Fibroblast of upper back skin (primary cell): ENCODE measurements around the gene GRIA1.
A peak's percentile ranks its signal among the peaks of the same experiment; 100 is the strongest.

Source experiments
- DNase-seq: peaks from one replicate; pipeline ENCODE4 v3.0.0-alpha.2; 2013

The GRIA1 gene

DNA sequence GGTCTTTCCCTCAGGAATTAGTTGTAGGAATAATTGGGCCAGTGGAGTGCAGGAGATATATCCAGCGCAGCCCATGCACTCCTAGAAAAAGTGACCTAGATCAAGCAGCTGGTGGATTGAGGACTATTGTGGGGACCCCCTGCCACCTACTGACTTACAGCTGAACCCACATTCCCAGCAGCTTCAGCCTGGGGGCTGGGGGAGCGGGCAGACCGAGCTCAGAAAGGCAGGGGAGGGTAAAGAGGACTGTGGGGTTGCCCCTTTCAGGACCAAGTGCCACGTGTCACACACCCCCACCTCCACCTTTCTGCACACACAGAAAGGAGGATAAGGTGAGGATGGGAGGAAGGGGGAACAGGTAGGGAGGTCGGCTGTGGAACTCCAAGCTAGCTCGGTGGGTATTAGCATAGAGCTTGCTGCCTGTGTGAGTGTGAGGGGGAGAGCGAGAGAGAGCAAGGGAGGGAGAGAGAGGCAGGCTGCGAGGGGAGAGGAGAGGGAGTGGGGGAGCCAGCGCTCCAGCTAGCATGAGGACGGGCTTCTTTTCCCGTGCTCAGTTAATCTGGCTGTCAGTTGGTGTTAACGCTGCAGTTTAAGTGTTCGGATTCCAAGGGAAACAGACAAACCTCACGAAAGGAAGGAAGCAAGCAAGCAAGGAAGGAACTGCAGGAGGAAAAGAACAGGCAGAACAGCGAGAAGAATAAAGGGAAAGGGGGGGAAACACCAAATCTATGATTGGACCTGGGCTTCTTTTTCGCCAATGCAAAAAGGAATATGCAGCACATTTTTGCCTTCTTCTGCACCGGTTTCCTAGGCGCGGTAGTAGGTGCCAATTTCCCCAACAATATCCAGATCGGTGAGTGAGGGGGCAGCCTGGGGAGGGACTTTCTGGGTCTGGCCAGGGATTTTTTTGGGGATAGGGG is at the start of gene GRIA1:
Gene GRIA1 (plus strand): TSS at position 553 of the 920 bp plus-strand sequence.
- peak; percentile 51 for DNase-seq

DNA sequence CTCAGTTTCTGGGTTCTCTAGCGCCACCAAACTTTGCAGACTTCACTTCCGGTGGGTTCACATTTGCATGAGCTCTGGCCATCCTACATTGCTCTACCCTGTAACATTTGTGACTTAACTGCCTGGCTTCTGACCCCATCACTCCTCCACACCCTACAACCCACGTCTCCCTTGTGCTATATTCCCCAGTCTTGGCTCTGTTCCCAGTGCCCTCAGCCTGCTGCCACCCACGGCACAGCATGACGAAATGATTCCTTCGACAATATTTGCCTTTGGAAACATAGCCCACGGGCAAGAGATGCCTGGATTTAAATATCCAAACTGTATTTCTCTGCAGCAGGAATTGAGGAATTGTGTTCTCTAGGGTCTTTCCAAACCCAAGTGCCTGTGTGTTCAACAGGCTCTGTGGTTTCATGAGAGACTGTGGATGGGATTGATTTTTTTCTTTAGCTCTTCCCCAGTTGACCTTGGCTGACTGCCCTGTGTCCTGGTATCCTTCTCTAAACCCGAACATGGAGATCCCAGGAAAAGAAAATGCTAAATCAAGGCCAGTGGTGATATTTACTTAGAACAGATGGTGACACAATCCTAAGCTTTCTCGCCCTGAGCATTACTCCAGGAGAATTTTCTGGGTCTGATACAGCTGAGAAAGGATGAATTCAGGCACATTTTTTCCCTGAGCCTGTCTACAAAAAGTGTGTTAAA is 44.4 kb upstream of the GRIA1 start:
- DNase-seq = peak; percentile 51

DNA sequence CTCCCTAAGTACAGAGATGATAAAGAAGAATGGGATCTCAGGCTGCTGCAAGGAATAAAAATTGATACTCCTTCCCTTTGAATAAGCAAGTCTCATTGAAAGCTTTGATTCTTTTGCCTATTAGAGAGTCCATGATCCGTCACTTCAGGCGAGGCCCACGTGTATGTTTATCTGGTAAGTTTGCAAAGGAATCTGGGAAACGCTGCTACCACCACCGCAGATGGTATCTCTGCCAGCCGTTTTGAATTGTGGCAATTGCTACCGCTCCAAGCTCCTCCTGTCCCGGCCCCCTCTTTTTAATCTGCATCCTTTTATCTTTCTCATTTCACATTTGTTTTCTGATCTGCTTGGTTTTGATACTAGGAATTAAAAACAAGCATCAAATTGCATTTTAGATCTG is 42.9 kb upstream of the GRIA1 start:
- no peak for DNase-seq

DNA sequence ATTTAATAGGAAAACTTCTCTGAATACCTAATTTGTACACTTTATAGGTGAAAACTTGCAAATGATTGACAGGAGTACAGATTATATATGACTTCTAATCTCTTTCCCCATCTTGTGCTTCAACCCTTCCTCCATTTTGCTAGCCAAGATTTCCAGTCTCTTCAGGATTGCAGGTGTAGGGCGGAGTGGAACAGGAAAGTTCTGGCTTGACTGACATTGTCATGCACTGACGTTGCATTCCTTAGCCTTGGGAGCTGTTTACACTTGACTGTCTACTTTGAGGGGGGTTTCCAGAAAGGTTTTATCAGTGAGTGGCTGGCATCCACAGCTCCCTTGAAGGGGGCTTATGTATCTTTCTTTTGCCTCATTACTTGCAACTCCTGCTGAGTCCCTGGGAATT is 34.1 kb upstream of the GRIA1 start:
- no peak for DNase-seq

DNA sequence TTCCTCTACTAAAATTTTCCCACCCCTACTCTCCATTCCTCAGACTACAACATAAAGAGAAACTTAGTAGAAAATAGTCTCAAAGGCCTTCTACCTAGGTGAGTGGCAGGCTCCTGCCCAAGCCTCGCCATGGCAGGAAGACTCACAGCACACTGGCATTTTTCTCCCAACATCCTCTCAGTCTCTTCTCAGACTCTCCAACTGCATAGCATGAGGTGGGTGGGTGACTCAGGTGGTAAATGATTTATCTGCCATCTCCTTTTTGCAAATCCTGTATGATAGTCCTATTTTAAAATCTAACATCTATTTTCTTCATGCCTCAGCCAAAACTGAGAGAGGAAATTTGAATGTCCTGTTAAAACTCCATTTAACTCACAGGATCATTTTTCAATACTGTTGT is 33.5 kb upstream of the GRIA1 start:
- DNase-seq = no peak

DNA sequence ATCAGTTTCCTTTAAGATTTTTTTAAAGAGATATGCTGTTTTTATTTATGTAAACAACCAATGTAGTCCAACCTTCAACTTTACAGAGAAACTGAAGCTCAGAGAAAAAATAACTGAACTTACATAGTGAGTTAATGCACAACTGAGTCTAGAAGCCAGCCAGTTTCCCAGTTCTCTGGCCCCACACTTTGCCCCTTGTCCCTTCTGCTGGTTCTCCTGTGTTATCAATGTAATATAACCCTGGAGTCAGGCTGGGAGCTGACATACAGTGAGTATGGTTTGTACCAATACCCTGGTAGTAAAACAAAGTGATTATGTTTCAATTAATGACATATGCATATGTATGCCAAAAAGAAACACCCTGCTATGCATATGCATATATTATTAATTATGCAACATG is 32.2 kb upstream of the GRIA1 start:
- DNase-seq = no peak

DNA sequence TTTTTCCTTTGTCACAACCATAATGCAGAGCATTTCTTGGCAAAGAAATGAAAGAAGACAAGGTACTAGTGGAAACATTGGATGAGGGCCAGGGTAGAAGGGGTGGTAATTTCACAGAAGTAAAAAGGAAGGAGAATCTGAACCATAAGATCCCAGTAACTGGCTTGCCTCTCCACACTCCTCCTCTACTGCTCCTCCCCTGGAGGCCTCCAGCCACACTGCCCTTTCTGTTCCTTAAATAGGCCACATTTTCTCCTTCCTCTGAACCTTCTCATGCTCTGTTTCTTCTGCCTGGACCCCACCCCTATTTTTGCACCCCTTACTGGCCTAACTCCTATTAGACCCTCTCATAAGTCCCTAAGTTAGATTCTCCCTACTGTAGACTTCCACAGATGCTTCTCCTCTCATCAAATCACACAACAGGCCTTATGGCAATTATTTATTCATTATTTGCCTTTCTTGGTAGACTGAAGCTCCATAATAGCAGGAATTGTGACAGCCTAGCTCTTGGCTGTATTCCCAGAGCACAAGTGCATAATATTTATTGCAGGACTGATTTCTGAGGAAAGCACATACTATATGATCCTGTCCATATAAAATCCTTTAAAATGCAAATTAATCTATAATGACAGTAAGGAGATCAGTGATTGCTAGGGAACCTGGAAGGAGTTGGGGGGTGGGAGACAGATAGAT is 31.3 kb upstream of the GRIA1 start:
- no peak for DNase-seq

DNA sequence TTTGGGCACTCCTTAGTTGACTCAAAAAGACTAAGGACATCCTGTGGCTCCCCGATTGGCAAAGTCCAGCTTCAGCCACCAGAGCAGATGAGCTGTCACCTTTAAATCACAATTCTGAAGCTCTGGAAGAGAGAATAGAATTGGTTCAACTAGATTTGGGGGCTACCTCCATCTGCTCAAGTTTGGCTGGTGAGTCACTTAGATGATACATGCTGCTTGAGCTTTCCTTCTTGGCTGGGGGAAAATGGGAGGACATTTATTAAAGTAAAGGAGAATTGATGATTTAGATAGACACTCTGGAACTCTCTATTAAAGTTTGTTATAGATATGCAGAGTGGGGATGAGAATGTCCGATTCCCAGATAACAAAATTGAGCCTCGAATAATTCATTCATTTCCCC is 30.0 kb upstream of the GRIA1 start:
- peak; percentile 39 for DNase-seq

DNA sequence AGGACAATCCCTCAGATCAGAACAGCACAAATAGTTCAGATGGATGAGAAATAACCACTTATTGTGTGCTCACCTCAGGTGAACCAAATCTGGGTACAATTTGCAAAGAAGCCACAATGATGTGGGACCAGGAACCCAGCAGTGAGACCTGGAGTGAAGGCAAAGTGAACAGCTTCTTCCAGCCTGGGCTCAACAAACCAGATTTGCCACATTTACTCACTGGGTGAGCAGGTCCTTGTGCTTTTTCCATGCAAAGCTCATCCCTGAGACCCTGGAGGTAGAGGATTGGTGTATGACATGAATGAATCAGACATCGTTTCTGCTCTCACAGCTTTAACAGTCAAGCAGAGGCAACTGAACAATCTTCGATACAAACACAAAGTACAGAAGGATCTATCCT is 29.1 kb upstream of the GRIA1 start:
- DNase-seq = no peak

DNA sequence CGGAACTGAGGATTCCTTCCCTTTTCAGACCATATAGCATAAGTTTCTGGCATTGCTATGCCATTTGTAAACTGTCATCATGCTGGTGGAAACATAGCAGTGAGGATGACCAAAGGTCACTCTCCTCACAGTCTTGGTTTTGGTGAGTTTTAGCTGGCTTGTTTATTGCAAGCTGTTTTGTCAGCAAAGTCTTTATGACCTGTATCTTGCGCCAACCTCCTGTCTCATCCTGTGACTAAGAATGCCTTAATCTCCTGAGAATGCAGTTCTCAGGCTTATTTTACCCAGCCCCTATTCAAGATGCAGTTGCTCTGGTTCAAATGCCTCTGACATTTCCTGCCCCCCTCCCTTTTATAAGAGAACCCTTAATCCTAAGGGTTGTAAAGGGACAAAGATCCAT is 26.7 kb upstream of the GRIA1 start:
- peak; percentile 53 for DNase-seq

DNA sequence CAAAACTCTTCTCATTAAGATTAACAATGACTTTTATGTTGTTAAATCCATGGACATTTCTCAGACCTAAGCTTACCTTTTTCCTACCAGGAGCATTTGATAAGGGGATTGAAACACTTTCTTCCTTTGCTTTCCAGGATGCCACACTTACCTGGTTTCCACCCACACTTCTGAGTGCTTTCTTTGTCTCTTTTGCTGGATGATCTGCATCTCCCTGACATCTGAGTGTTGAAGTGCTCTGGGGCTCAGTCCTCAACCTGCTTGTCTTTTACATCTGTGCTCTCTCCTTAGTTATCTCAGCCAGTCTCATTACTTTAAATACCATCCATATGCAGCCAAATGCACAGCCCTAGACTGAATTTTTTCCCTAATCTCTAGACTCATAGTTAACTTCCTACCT is 22.9 kb upstream of the GRIA1 start:
- DNase-seq = no peak

DNA sequence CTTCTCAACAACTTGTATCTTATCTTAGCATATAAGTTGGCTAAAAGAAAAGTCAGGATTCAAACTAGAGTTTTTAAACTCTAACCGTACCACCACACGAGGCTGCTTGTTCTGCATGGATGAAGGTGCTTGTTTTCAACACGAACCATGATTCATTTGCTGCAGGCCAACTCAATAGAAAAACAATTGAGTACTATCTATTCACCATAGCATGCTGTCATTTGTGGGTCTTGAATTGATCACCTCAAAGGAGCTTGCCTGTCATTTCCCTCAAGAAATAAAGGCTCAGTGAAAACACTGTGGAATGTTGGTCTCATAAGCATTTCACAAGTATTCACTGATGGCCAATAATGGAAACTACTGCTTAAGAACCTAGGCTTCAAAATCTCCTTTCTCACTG is 21.0 kb upstream of the GRIA1 start:
- no peak for DNase-seq

DNA sequence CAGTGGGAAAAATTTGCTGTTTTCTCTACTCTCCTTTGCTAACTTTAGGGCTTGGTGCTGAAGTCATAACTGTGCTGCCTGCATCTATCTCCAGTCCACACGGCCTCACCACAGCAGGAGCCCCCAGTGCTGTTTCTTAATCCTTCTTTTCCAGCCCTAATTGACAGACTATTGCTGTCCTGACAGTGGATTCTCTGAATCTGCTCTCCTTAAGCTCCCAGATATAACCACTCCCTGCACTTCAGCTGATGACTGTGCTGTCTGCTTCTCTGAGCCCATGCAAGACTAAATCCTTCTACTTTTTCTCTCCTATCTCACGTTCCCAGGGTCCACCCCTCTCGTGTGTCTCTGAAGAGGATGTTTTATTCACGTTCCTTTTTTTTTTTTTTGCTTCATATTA is 19.7 kb upstream of the GRIA1 start:
- no peak for DNase-seq

DNA sequence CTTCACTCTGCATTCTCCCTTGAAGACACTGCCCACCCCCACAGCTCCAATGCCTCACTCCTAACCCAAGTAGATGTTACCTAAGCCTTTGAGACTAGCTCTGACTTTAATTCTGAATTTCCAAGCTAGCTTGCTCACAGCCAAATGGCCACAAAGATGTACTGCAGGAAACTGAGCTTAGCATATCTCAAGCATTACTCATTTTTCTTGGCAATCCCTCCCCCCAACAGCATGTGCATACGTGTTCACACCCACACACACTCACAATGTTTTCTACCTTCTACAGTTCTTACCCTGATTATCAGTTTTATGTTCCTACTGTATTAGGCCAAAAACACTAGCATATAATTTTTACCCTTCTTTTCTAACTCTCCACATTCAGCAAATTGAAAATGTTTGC is 13.7 kb upstream of the GRIA1 start:
- peak; percentile 89 for DNase-seq

DNA sequence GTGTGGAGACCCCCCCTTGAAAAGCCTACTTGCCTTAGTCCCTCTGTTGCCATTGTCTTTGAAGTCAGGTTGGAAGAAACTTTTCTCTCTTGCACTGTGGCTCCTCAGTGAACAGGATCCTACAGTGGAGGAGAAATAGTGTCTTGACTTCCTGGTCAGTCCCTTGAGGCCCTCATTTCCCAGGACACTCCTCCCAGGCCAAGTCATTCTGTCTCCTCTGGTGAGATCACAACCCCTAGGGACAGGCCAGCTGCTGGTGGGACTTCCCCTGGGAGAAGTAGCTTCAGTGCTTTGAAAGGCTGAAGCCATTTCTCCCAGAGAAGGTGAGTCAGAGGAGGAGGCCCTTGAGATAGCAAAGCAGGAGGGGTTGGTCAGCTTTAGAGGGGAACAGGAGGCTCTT is 10.1 kb upstream of the GRIA1 start:
- no peak for DNase-seq

DNA sequence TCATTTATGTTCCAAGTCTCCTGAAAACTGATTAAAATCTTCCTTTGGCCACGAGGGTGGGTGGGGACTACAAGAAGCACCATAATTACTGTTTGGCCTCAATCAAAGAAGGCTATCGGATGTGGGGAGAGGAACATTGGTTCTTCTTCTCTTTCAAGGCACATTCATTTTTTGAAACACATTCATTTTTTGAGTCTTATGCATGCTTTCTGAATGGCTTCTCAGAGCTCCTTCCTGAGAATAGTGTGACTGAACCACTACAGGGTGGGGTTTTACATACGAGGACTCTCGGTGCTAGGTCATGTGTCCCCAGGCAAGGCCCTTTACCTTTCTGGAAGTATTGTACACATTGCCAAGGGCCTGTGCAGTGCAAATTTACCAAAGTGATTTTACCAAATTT is 7.0 kb upstream of the GRIA1 start:
- no peak for DNase-seq

DNA sequence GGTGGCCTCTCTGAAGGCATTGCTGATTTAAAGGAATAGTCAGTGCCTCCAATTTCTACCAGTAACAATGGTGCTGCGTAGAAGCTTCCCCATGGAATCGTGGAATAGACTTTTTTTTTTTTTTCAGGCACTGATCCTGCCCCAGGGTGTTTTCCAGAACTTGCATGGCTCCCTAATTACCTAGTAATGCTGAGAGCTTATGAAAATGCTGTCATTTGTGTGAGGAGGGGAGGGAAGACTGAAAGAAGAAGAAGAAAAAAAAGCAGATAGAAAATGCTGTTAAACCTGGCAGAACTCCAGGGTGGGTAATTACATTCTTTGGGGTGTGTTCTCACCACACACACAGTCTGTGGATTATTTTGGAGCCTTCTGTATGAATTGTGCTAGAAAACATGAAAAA is 4.8 kb upstream of the GRIA1 start:
- DNase-seq = peak; percentile 38

DNA sequence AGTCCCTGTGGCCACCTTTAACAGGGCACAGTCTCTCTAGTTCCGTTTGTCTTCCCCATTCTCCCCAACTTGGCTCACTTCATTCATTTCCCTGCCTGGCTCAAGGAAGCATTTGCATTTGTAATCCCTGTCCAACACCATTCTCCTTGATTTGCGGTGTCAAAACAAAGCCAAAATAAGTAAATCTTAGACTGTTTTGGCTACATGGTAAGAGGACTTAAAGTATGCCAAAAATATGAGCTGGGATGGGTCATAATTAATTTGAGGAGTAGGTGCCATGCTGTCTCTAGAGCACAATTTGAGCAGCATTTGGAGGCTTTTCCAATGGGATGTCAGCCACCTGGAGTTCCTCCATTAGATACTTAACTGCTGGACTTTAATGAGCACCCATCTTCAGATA is 3.7 kb upstream of the GRIA1 start:
- DNase-seq = no peak

DNA sequence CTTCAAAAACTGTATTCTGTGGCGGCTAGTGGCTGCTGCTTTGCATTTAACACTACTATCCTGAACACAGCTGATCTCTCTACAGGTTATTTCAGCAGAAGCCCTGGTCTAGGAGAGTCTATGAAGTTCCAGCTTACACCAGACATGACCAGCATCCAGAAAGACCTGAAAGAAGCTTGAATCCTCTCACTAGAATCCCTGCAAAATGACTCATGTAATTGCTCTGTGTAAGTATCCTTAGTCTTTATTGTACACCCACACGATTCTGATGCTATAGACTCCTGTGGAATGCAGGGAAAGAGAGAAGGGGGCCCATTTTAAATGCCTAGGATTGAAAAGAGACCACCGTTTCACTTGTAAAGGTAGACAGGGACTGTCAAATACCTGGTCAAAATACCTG is 859 bp upstream of the GRIA1 start:
- DNase-seq = peak; percentile 73

DNA sequence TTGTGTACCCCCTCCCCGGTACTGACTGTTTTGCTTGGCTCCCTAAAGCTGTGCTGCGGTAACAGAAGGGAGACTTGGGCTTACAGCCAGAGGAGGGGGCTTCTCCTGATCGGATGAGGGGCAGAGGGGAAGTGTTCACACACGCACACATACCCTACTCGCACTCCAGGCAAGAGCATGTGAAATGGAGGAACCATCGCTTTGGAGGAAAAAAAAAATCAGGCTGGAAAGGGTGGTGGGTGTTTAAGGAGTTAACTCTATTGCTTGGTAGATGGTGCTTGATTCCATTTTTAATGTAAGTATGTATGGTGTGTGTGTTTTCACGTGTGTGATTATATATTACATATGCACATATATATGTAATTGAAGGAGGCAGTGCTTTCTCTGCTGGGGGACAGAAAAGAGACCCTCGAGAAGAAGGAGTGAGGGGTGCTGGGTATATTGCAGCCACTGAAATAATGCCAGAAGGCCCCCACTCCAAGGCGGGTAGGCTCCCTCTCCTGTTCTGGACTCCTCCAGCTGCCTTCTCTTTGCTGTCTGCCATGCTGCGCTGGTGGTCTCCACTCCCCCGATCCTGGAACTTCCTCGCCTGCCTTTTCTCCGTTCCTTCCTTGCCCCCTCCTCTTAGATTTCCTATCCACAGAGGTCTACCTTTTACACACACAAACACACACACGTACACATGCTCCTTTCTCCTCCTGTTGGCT is 721 bp downstream of the GRIA1 start:
- DNase-seq = no peak

DNA sequence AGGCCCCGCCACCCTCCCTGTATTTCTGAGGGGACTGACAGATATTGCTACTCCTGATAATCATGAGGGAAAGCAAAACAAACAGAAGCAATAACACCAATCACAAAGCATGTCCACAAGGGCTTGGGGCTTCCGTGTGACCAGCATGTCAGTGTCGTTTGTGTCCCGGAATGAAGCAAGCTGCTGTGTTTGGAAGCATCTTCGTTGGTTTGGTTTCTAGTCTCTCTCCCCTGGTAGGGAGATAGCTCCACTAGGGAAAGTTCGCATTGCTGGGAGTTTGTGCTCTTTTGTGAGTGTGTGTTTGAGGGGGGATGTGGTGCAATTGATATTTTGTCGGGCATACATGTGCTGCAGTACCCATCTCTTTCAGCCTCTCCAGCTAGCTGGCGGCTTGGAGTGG is 1.4 kb downstream of the GRIA1 start:
- no peak for DNase-seq

DNA sequence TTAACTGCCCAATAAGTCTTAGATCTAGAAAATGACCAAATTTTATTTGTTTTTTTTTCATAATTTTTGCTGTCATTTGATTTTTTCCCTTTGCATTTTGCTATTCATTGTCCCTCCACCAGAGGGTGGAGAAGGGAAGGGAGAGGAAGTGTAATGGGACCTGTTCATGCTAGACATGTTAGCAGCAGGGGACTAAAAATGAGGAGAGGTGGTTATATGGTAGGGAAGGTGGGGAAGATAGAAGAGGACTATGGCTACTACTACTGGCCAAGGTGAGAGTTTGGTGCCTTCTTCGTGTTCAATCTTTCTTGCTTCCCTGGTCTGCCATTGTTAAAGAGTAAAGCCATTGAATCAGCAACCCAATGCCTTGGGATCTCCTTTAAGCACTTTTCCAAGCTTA is 6.4 kb downstream of the GRIA1 start:
- DNase-seq = peak; percentile 65

DNA sequence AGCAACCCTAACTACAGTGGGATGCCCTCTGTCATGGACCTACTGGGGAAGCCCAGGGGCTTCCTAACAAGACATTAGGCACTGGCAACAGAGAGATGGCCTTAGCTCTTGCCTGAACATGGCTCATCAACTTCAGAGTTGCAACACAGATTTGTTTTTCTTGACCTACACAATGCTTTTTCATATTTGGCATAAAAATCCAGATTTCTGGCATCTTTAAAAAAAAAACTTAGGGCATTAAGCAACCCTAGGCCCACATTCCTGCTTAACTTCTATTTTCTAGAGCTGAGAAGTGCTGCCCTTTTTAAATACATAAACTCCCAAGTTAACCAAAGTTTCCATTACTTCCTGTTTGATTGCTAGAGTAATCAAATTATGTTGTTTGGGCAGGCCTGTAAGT is 8.0 kb downstream of the GRIA1 start:
- no peak for DNase-seq
